ENCODE measurements around the gene BLACAT1. TPM values are rescaled to one million over a fixed set of nuclear protein-coding genes. Genes with fewer than 3 reads are reported as not detected.

BLACAT1 gene
- total and polyA plus RNA-seq, 12 donors = 0.03 to 0.08 (median 0.06) TPM; not detected in 8

- Histone ChIP-seq H3K27ac (no peak overlapping the region), H3K9me3 (replicated peaks in 1 of 3) (no peaks in the 10 kb centered on the region), H3K4me3 (no peak overlapping the region), H3K4me1 (replicated peaks in 1 of 2) (no peaks in the 10 kb centered on the region), H3K36me3 (replicated peaks in 1 of 2) (no peaks in the 10 kb centered on the region), H3K27me3 (peaks cover 12% of the 10 kb centered on the region)
- 36 to 65% (median 43%) methylated on average over 13 to 19 of the region's 19 CpGs for whole genome bisulfite sequencing, 4 donors
- no peak for DNase-seq
- TF ChIP-seq POLR2A (IDR thresholded peaks at IDR 0.05) (no peak), CTCF (IDR thresholded peaks at IDR 0.05) (no peak)
- intact Hi-C loops (cut with DNase I) = no loop called here
These were observed 8.1 kb downstream of the BLACAT1 start for GRCh38 chr1:205447457-205448341.

GRCh38 chr1:205446828-205447227, 9.0 kb downstream of the BLACAT1 start:
- TF ChIP-seq POLR2A (IDR thresholded peaks at IDR 0.05) (no peak), CTCF (IDR thresholded peaks at IDR 0.05) (no peak)
- H3K36me3 ChIP-seq (replicated peaks in 1 of 2) = no peaks in the 10 kb centered on the region
- no peak overlapping the region for H3K4me3 ChIP-seq
- WGBS, 4 donors = 61 to 88% (median 75%) methylated on average over 8 to 9 of the region's 9 CpGs
- H3K4me1 ChIP-seq (replicated peaks in 1 of 2) = no peaks in the 10 kb centered on the region
- no peak overlapping the region for H3K27ac ChIP-seq
- no peaks in the 10 kb centered on the region for H3K9me3 ChIP-seq (replicated peaks in 1 of 3)
- peak in 1 of 7 donors; percentile 24 for DNase-seq
- H3K27me3 ChIP-seq = peaks cover 3% of the 10 kb centered on the region
- intact Hi-C loops (cut with DNase I) = no loop called here

DNA sequence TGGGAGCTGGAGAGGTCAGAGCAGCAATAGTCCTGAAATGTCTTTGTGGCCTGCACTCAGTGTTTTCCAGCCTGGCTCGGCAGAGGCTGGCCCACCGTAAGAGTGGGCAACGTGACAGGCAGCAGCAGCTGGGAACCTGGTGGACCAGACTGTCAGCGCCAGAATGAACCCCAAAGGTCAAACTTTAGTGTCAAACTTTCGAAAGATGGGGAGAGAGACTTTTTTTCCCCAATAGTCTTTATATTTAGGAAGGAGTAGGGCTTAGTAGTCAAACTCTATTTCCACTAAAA, 10.3 kb downstream of the BLACAT1 start:
- no peaks in the 10 kb centered on the region for H3K27me3 ChIP-seq
- H3K4me1 ChIP-seq (replicated peaks in 1 of 2) = peaks cover 0 to 6% of the 10 kb centered on the region in 2 donors
- H3K27ac ChIP-seq = peak overlapping the region in 1 of 5 donors; percentile 34
- intact Hi-C loops (cut with DNase I) = no loop called here
- H3K4me3 ChIP-seq = no peak overlapping the region
- TF ChIP-seq POLR2A (IDR thresholded peaks at IDR 0.05) = no peak
- TF ChIP-seq CTCF (IDR thresholded peaks at IDR 0.05) = no peak
- H3K9me3 ChIP-seq (replicated peaks in 1 of 3) = no peaks in the 10 kb centered on the region
- WGBS, 4 donors = 76 to 85% (median 80%) methylated on average over 5 of the region's 5 CpGs
- H3K36me3 ChIP-seq (replicated peaks in 1 of 2) = no peaks in the 10 kb centered on the region
- DNase-seq = no peak

- 40 to 70% (median 48%) methylated on average over 16 to 18 of the region's 18 CpGs for WGBS, 4 donors
- Histone ChIP-seq H3K9me3 (replicated peaks in 1 of 3) (no peaks in the 10 kb centered on the region), H3K27me3 (no peaks in the 10 kb centered on the region), H3K36me3 (replicated peaks in 1 of 2) (no peaks in the 10 kb centered on the region), H3K27ac (peak overlapping the region in 1 of 5 donors; percentile 34), H3K4me3 (no peak overlapping the region), H3K4me1 (replicated peaks in 1 of 2) (peaks cover 0 to 6% of the 10 kb centered on the region in 2 donors)
- TF ChIP-seq CTCF (IDR thresholded peaks at IDR 0.05) (no peak), POLR2A (IDR thresholded peaks at IDR 0.05) (no peak)
- DNase-seq = peak in 3 of 7 donors; percentile 22 to 83 (median 26)
- intact Hi-C loops (cut with DNase I) = no loop called here
These were observed 10.8 kb downstream of the BLACAT1 start for GRCh38 chr1:205444931-205445645.
